Measurements from ENCODE around the gene PLXNA2. TPM values are rescaled to one million over a fixed set of nuclear protein-coding genes. Genes with fewer than 3 reads are reported as not detected.
A peak's percentile ranks its signal among the peaks of the same experiment; 100 is the strongest.

PLXNA2 gene
- total RNA-seq, 1 donor from 2014 or later = 12.0 TPM

- no peak for DNase-seq (ENCODE audit: low spot score)
Observed at GRCh38 chr1:208182880-208183645, 61.1 kb downstream of the PLXNA2 start.

GRCh38 chr1:208181364-208181763 lies 62.8 kb downstream of the PLXNA2 start:
- DNase-seq (ENCODE audit: low spot score) = no peak

GRCh38 chr1:208180421-208180820 lies 63.8 kb downstream of the PLXNA2 start:
- DNase-seq (ENCODE audit: low spot score) = peak; percentile 84

GRCh38 chr1:208179961-208180409 lies 64.2 kb downstream of the PLXNA2 start:
- DNase-seq (ENCODE audit: low spot score) = no peak

GRCh38 chr1:208179263-208179816 lies 64.8 kb downstream of the PLXNA2 start:
- peak; percentile 75 for DNase-seq (ENCODE audit: low spot score)

GRCh38 chr1:208178091-208178529 lies 66.1 kb downstream of the PLXNA2 start:
- DNase-seq (ENCODE audit: low spot score) = no peak

GRCh38 chr1:208177656-208178055 lies 66.5 kb downstream of the PLXNA2 start:
- no peak for DNase-seq (ENCODE audit: low spot score)

- DNase-seq (ENCODE audit: low spot score) = no peak
Observed at GRCh38 chr1:208176649-208177048, 67.5 kb downstream of the PLXNA2 start.

GRCh38 chr1:208175508-208175895 lies 68.7 kb downstream of the PLXNA2 start:
- no peak for DNase-seq (ENCODE audit: low spot score)

- no peak for DNase-seq (ENCODE audit: low spot score)
Observed at GRCh38 chr1:208174731-208175507, 69.3 kb downstream of the PLXNA2 start.

- DNase-seq (ENCODE audit: low spot score) = no peak
Observed at GRCh38 chr1:208174200-208174599, 70.0 kb downstream of the PLXNA2 start.

GRCh38 chr1:208173749-208174148 lies 70.4 kb downstream of the PLXNA2 start:
- DNase-seq (ENCODE audit: low spot score) = no peak

- no peak for DNase-seq (ENCODE audit: low spot score)
Observed at GRCh38 chr1:208172423-208173145, 71.6 kb downstream of the PLXNA2 start.

GRCh38 chr1:208171616-208172422 lies 72.4 kb downstream of the PLXNA2 start:
- DNase-seq (ENCODE audit: low spot score) = no peak

GRCh38 chr1:208170252-208170651 lies 73.9 kb downstream of the PLXNA2 start:
- DNase-seq (ENCODE audit: low spot score) = no peak

GRCh38 chr1:208169081-208169879 lies 74.9 kb downstream of the PLXNA2 start:
- DNase-seq (ENCODE audit: low spot score) = no peak

GRCh38 chr1:208167261-208167869 lies 76.8 kb downstream of the PLXNA2 start:
- DNase-seq (ENCODE audit: low spot score) = no peak

- DNase-seq (ENCODE audit: low spot score) = no peak
Observed at GRCh38 chr1:208166340-208167138, 77.6 kb downstream of the PLXNA2 start.

GRCh38 chr1:208165659-208166058 lies 78.5 kb downstream of the PLXNA2 start:
- DNase-seq (ENCODE audit: low spot score) = no peak
